Testis (tissue), 3 donors: ENCODE data around the gene TMEM63C. TPM values are rescaled to one million over a fixed set of nuclear protein-coding genes. Genes with fewer than 3 reads are reported as not detected.

Source experiments
- DNase-seq: peaks from one replicate; pipeline ENCODE4 v3.0.0-alpha.2; 2019
- H3K27ac ChIP-seq, 2 donors: fragments of 200-600 bp; sonication (generic); one replicate each; pipeline ENCODE4 v1.5.1; 2019
- H3K27me3 ChIP-seq: fragments of 200-600 bp; sonication (generic); one replicate; pipeline ENCODE4 v1.5.1; 2019
- H3K36me3 ChIP-seq: fragments of 200-600 bp; sonication (generic); one replicate; pipeline ENCODE4 v1.5.1; 2017; ENCODE audit warnings: low read depth; ENCODE audit errors: missing control alignments
- H3K4me1 ChIP-seq: fragments of 200-600 bp; sonication (generic); one replicate; pipeline ENCODE4 v1.5.1; 2019
- H3K4me3 ChIP-seq, 2 donors: fragments of 200-600 bp; sonication (generic); one replicate each; pipeline ENCODE4 v1.5.1; 2017 to 2019
- H3K9me3 ChIP-seq: fragments of 200-600 bp; sonication (generic); one replicate; pipeline ENCODE4 v1.5.1; 2017
- CTCF ChIP-seq, 3 experiments: fragments of 450-650 bp in 2 of 3; fragments of 200-600 bp in 1 of 3; sonication (generic) in 1 of 3; IDR thresholded peaks; one replicate each; pipeline ENCODE4 v1.5.1; 2016 to 2019; ENCODE audit warnings: antibody characterized with exemption in 3 of 3, mild to moderate bottlenecking in 2 of 3, moderate library complexity in 1 of 3
- POLR2A ChIP-seq: fragments of 450-650 bp; IDR thresholded peaks from one replicate; pipeline ENCODE4 v1.6.1; 2017; ENCODE audit warnings: antibody characterized with exemption, mild to moderate bottlenecking, moderate library complexity
- WGBS, 2 donors: methylation state at CpG; one replicate each; pipeline ENCODE4 v1.1.5; 2018; 5-methylcytosine and 5-hydroxymethylcytosine counted together
- intact Hi-C: fragments of 100-400 bp; cut with DNase I; formaldehyde crosslinking; loops from one replicate; pipeline ENCODE4 v1.15.1; 2023; ENCODE audit warnings: low total_unique reads
- polyA plus RNA-seq: library from polyadenylated mRNA; stranded (reverse); fragments of 350-450 nt; fragmentation: Illumina TruSeq; extraction: RNeasy Lipid Tissue Mini Kit (QIAGEN cat#74804); gene quantifications from one replicate; pipeline ENCODE4 v1.2.3, GENCODE V29; 2014; ENCODE audit warnings: low read depth, low replicate concordance; ENCODE audit not compliant: insufficient read depth
- total RNA-seq, 2 donors: library from RNA; depleted of rRNA; stranded (reverse); fragments of >200 nt; gene quantifications; one replicate each; pipeline ENCODE4 v1.2.3, GENCODE V29; 2016

Gene TMEM63C
- total and polyA plus RNA-seq, 3 donors from 2014 or later: 14.1 to 21.0 (median 20.7) TPM

GRCh38 chr14:77284466-77284865 lies 102.9 kb downstream of the TMEM63C start:
- H3K4me3 ChIP-seq: no peak overlapping the region
- DNase-seq: no peak
- no peak overlapping the region for H3K27ac ChIP-seq
- TF ChIP-seq POLR2A (no peak), CTCF (IDR thresholded peaks at IDR 0.05) (no peak)
- H3K27me3 ChIP-seq: no peaks in the 10 kb centered on the region
- intact Hi-C loops: no loop called here
- H3K4me1 ChIP-seq: no peaks in the 10 kb centered on the region
- no peaks in the 10 kb centered on the region for H3K36me3 ChIP-seq
- no peaks in the 10 kb centered on the region for H3K9me3 ChIP-seq
- WGBS, 2 donors: 82 to 87% methylated on average over 5 of the region's 5 CpGs

DNA sequence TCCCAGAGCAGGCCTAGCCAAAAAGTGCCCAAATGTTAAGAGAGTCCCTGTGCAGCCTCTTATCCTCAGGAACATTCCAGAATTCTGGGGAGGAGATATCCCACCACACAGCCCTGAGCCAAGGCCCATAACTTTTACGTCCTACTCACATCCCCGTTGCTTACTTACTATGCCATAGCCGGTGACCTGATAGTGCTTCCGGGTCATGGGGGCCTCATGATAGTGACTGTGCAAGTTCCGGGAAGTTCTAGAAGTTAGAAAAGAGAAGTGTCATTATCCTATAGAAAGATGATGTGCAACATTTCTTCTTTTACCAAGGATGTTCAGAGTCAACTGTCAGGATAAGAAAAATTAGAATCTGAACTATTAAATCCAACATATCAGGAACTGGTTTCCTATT lies 105.0 kb downstream of the TMEM63C start:
- no peaks in the 10 kb centered on the region for H3K9me3 ChIP-seq
- TF ChIP-seq CTCF (IDR thresholded peaks at IDR 0.05) (no peak), POLR2A (no peak)
- DNase-seq: no peak
- no peaks in the 10 kb centered on the region for H3K27me3 ChIP-seq
- H3K4me1 ChIP-seq: no peaks in the 10 kb centered on the region
- intact Hi-C loops: no loop called here
- 90 to 95% methylated on average over 5 of the region's 5 CpGs for WGBS, 2 donors
- H3K4me3 ChIP-seq: no peak overlapping the region
- H3K36me3 ChIP-seq: no peaks in the 10 kb centered on the region
- no peak overlapping the region for H3K27ac ChIP-seq

DNA sequence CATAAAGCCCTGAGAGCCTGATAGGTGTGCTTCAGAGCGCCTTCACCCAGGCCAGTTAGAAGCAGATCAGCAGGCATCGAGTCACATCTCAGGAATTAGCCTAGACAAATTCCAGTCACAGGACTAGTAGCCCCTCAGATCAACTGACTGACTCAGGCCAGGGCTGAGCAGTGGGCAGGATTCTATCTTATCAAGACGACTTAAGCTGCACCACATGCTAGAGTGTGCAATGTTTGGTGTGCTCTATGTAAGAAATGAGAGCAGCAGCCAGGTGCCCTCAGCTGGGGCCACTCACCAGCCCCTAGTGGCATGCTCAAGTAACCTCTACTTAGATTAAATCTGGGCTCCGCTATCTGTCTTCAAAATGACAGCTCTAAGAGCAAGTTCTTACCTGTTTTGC lies 109.1 kb downstream of the TMEM63C start:
- DNase-seq: no peak
- H3K4me1 ChIP-seq: peaks cover 2% of the 10 kb centered on the region
- no peak overlapping the region for H3K4me3 ChIP-seq
- no peak overlapping the region for H3K27ac ChIP-seq
- H3K36me3 ChIP-seq: no peaks in the 10 kb centered on the region
- intact Hi-C loops: no loop called here
- no peak for TF ChIP-seq POLR2A
- no peak for TF ChIP-seq CTCF (IDR thresholded peaks at IDR 0.05)
- no peaks in the 10 kb centered on the region for H3K27me3 ChIP-seq
- H3K9me3 ChIP-seq: no peaks in the 10 kb centered on the region
- 94 to 98% methylated on average over 3 to 4 of the region's 4 CpGs for WGBS, 2 donors

- H3K9me3 ChIP-seq: no peaks in the 10 kb centered on the region
- H3K36me3 ChIP-seq: no peaks in the 10 kb centered on the region
- H3K4me3 ChIP-seq: no peak overlapping the region
- peak; percentile 91 for DNase-seq
- H3K27ac ChIP-seq: peak overlapping the region; percentile 66 to 79
- peaks cover 26% of the 10 kb centered on the region for H3K4me1 ChIP-seq
- no peak for TF ChIP-seq POLR2A
- TF ChIP-seq CTCF (IDR thresholded peaks at IDR 0.05): no peak
- 39 to 53% methylated on average over 9 to 13 of the region's 13 CpGs for WGBS, 2 donors
- no peaks in the 10 kb centered on the region for H3K27me3 ChIP-seq
- intact Hi-C loops: no loop called here
Observed at GRCh38 chr14:77296155-77296554, 114.6 kb downstream of the TMEM63C start.

DNA sequence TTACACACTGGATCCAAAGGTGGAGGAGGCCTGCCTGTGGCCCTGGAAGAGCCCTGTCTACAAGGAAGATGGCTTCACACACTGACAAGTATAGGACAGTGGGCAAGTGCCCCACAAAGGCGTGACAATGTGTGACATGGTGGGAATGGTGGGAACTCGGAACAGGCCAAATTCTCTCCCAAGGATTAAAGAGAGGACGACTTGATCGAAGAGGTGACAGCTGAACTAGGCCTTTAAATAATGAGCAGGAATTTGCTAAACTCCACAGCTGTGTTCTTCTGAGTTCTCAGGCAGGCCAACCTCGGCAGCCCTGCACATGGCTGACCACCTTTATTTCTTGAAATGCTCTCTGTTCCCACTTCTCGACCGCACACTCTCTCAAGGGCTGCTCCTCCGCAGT lies 115.3 kb downstream of the TMEM63C start:
- no peak overlapping the region for H3K4me3 ChIP-seq
- no peaks in the 10 kb centered on the region for H3K9me3 ChIP-seq
- no peak for DNase-seq
- intact Hi-C loops: no loop called here
- 74 to 78% methylated on average over 8 of the region's 8 CpGs for WGBS, 2 donors
- H3K36me3 ChIP-seq: no peaks in the 10 kb centered on the region
- H3K27ac ChIP-seq: peak overlapping the region; percentile 66 to 79
- peaks cover 31% of the 10 kb centered on the region for H3K4me1 ChIP-seq
- no peak for TF ChIP-seq POLR2A
- no peak for TF ChIP-seq CTCF (IDR thresholded peaks at IDR 0.05)
- H3K27me3 ChIP-seq: no peaks in the 10 kb centered on the region
